Astrocyte of the hippocampus (primary cell): Measurements from ENCODE around the gene NDOR1.
"Not testable (repeated sequence)": the region's sequence is repeated elsewhere in the genome, so short reads cannot be mapped to it uniquely, and the experiment has no call there.

Experiments used
- DNase-seq: peaks from one replicate; pipeline ENCODE4 v3.0.0; 2011; ENCODE audit warnings: low read depth, low spot score

NDOR1 gene

DNA sequence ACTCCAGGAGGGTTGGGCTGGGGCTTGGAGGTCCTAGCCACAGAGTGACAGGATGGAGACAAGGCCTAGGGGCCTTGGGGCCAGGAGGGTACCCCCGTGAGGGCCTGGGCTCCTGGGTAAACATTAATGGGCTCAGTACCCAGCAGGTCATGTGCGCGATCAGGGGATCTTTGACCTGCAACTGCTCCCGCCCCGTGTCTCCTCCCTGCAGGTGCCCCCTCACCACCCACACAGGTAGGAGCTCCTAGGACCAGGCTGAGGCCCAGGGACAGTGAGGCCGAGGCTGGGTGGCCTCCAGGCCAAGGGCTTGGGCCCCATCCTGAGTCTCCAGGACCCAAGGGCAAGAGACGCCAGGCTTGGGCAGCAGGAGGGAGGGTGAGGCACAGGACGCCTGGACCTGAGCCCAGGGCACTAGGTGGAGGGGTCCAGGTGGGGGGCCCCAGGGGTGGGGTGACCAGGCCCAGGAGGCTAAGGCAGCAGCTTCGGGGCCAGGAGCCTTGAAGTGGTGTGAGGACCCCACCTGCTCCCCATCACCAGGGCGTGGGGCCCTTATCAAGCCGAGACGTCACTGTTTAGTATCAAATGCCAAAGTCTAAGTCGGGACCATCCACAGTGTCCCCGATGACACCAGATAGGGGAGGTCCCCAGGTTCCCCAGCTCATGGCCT lies 25.3 kb downstream of the NDOR1 start, which contains the start of gene SLC34A3:
TSS of gene SLC34A3 (plus strand) at position 197 of the 667 bp plus-strand sequence. CDS start 802 bp downstream, outside the sequence.
- no peak for DNase-seq

- DNase-seq, result no peak
Measured at GRCh38 chr9:137231372-137232039, 26.0 kb downstream of the NDOR1 start.

DNA sequence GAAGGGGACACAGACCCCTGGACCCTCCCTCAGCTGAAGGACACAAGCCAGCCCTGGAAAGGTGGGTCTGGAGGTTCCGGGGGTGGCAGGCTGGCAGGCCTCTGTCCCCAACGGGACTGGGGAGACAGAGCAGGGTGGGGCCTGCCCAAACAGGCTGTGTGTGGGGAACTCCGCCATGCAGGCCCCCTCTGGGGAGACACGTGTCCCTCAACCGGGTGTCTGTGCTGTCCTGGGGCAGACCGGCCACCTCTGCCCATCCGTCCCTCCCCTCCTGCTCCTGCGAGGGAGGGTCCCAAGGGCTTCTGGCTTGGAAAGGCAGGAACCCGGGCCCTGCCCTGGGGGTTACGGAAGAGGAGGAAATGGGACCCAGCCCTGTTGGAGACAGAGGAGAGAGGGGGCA lies 26.6 kb downstream of the NDOR1 start:
- DNase-seq, result no peak

- no peak for DNase-seq
Measured at GRCh38 chr9:137232510-137232909, 27.0 kb downstream of the NDOR1 start.

DNA sequence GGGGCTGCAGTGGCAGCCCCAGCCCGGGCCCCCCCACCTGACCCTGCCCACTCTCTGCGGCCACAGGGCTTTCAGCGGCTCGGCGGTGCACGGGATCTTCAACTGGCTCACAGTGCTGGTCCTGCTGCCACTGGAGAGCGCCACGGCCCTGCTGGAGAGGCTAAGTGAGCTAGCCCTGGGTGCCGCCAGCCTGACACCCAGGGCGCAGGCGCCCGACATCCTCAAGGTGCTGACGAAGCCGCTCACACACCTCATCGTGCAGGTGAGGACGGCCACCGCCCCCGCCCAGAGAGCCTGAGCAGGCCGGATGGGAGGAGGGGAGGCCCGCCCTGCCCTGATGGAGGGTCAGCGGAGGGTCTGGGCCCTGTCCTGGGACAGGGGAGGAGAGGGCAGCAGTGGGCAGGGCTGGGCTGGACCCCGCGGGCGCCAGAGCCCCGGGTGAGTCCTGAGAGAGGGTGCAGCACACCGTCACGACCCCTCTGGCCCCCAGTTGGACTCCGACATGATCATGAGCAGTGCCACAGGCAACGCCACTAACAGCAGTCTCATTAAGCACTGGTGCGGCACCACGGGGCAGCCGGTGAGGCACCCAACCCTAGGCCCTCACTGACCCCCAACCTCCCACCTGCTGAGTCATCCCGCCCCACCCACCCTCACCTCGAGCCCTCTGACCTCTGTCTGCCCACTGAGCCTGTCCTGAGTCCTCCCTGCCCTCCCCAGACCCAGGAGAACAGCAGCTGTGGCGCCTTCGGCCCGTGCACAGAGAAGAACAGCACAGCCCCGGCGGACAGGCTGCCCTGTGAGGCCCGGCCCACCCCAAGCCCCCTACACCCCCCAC lies 27.9 kb downstream of the NDOR1 start:
- DNase-seq, result no peak

GRCh38 chr9:137234055-137234697 lies 28.7 kb downstream of the NDOR1 start:
- no peak for DNase-seq

GRCh38 chr9:137234758-137235423 lies 29.4 kb downstream of the NDOR1 start:
- DNase-seq, result no peak

GRCh38 chr9:137235424-137236237 lies 30.1 kb downstream of the NDOR1 start:
- DNase-seq, result no peak

- peak; percentile 92 for DNase-seq
Measured at GRCh38 chr9:137236238-137236935, 30.9 kb downstream of the NDOR1 start.

GRCh38 chr9:137236936-137237421 lies 31.5 kb downstream of the NDOR1 start:
- no peak for DNase-seq

GRCh38 chr9:137237759-137238726 lies 32.5 kb downstream of the NDOR1 start:
- no peak for DNase-seq

GRCh38 chr9:137239541-137240200 lies 34.2 kb downstream of the NDOR1 start:
- not testable (repeated sequence) for DNase-seq

DNA sequence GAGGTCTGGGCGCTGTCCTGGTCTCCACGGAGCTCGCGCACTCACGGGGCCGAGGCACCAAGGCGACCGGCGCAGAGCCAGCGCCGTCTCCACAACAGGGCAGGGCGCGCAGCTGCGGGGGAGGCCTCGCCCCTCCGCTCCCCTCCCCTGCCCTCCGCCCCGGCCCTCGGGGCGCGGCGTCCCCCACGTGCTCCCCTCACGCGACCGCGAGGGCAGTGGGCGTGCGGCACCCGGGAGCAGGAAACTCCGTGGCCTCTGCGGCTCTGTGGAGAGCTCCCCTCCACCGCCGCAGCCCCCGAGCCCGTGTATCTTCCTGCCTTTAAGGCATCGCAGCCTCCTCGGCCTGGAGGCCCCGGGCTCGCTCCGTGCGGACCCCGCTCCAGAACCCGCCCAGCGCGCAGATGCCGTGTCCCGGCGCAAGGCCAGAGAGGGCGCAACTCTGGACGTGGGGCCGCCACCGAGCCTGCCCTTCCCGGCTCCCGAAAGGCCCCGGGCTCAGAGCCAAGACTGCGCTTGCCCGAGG lies 34.9 kb downstream of the NDOR1 start:
- DNase-seq, result peak; percentile 90

GRCh38 chr9:137240841-137241489 lies 35.5 kb downstream of the NDOR1 start, which contains the start of gene TUBB4B:
TSS of gene TUBB4B (plus strand) at chr9:137241287. CDS start at chr9:137241361, 74 bp downstream.
- peak; percentile 100 for DNase-seq

DNA sequence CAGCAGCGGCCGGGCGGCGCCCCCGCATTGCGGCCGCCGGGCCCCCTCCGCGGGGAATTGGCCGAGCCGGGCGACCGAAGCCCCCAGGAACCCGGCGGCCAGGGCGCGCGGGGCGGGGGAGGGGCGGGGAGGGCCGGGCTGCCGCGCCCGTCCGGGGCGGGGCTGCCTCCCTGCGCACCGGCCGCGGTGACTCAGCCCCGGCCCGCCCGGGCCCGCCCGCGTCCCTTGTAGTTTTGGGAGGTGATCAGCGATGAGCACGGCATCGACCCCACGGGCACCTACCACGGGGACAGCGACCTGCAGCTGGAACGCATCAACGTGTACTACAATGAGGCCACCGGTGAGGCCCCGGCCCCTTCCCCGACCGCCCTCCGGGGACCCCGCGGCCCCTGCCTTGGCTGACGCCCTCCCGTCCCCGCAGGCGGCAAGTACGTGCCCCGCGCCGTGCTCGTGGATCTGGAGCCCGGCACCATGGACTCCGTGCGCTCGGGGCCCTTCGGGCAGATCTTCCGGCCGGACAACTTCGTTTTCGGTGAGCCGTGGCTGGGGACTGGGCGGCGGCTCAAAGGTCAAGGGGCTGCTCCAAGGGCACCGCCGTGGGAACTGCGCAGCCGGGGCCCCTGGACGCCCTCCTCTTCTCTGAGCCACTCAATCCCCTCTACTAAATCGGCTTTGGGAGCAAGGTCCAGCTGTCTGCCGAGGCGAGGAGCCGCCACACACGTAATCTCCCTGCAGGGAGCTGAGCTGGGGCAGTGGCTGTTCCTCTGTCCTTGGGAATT lies 36.2 kb downstream of the NDOR1 start:
- DNase-seq, result peak; percentile 71
